Esophagus squamous epithelium (tissue), 5 donors: ENCODE data around the gene EFCAB6. TPM values are rescaled to one million over a fixed set of nuclear protein-coding genes. Genes with fewer than 3 reads are reported as not detected.

ENCODE experiments used
- DNase-seq: peaks from one replicate; lab custom pipeline; 2025; lab: John Stamatoyannopoulos, UW
- H3K27ac ChIP-seq, 4 donors: fragments of 200-600 bp; sonication (generic); one replicate each; pipeline ENCODE4 v1.5.1; 2016 to 2019; ENCODE audit warnings: mild to moderate bottlenecking in 1 of 4
- H3K27me3 ChIP-seq, 4 donors: fragments of 200-600 bp; sonication (generic); 1 replicate in 3 of 4; 2 replicates in 1 of 4; pipeline versions ENCODE4 v1.5.1 to v1.6.0; 2017 to 2021; ENCODE audit warnings: antibody characterized with exemption in 1 of 4
- H3K36me3 ChIP-seq, 3 donors: fragments of 200-600 bp; sonication (generic); one replicate each; pipeline ENCODE4 v1.5.1; 2016 to 2019
- H3K4me1 ChIP-seq, 3 donors: fragments of 200-600 bp; sonication (generic); one replicate each; pipeline ENCODE4 v1.5.1; 2017 to 2019
- H3K4me3 ChIP-seq, 4 donors: fragments of 200-600 bp; sonication (generic); 1 replicate in 3 of 4; 2 replicates in 1 of 4; pipeline ENCODE4 v1.5.1; 2016 to 2019; ENCODE audit warnings: mild to moderate bottlenecking in 2 of 4, moderate library complexity in 1 of 4
- H3K9me3 ChIP-seq, 3 donors: fragments of 200-600 bp; sonication (generic); one replicate each; pipeline ENCODE4 v1.5.1; 2016 to 2019
- CTCF ChIP-seq, 6 experiments: fragments of 450-650 bp in 4 of 6; fragments of 200-600 bp in 2 of 6; sonication (generic) in 2 of 6; IDR thresholded peaks; one replicate each; pipeline ENCODE4 v1.5.1; 2016 to 2019; ENCODE audit warnings: antibody characterized with exemption in 6 of 6, mild to moderate bottlenecking in 4 of 6, moderate library complexity in 4 of 6
- POLR2A ChIP-seq, 4 donors: fragments of 450-650 bp; IDR thresholded peaks; one replicate each; pipeline ENCODE4 v1.6.1; 2017; ENCODE audit warnings: antibody characterized with exemption in 4 of 4, mild to moderate bottlenecking in 4 of 4, moderate library complexity in 3 of 4
- WGBS, 2 donors: methylation state at CpG; one replicate each; pipeline ENCODE4 v1.1.5; 2018; 5-methylcytosine and 5-hydroxymethylcytosine counted together
- intact Hi-C: fragments of 100-400 bp; cut with DNase I; formaldehyde crosslinking; loops from one replicate; pipeline ENCODE4 v1.15.0; 2022
- total RNA-seq, 4 donors: library from RNA; depleted of rRNA; stranded (reverse); fragments of >200 nt; gene quantifications; one replicate each; pipeline ENCODE4 v1.1.0, GENCODE V29; 2016
- donor health status: DM: yes; HTN: yes; CAD: no.

The EFCAB6 gene
- total RNA-seq, 4 donors from 2014 or later, result 0.22 to 1.5 (median 0.90) TPM

GRCh38 chr22:43829904-43830851 lies 18.1 kb upstream of the EFCAB6 start:
- DNase-seq, result no peak
- no peak overlapping the region for H3K4me3 ChIP-seq
- WGBS, 2 donors, result 46 to 62% methylated on average over 12 to 19 of the region's 33 CpGs
- H3K9me3 ChIP-seq, result no peaks in the 10 kb centered on the region
- peaks cover 3 to 40% (median 10%) of the 10 kb centered on the region in 3 donors for H3K4me1 ChIP-seq
- H3K36me3 ChIP-seq, result no peaks in the 10 kb centered on the region
- intact Hi-C loops, result no loop called here
- TF ChIP-seq CTCF (IDR thresholded peaks at IDR 0.05) (no peak), POLR2A (IDR thresholded peaks at IDR 0.05) (no peak)
- peak overlapping the region in 3 of 4 donors; percentile 53 to 79 (median 74) for H3K27ac ChIP-seq
- peaks cover 0 to 45% (median 0%) of the 10 kb centered on the region in 4 donors for H3K27me3 ChIP-seq

DNA sequence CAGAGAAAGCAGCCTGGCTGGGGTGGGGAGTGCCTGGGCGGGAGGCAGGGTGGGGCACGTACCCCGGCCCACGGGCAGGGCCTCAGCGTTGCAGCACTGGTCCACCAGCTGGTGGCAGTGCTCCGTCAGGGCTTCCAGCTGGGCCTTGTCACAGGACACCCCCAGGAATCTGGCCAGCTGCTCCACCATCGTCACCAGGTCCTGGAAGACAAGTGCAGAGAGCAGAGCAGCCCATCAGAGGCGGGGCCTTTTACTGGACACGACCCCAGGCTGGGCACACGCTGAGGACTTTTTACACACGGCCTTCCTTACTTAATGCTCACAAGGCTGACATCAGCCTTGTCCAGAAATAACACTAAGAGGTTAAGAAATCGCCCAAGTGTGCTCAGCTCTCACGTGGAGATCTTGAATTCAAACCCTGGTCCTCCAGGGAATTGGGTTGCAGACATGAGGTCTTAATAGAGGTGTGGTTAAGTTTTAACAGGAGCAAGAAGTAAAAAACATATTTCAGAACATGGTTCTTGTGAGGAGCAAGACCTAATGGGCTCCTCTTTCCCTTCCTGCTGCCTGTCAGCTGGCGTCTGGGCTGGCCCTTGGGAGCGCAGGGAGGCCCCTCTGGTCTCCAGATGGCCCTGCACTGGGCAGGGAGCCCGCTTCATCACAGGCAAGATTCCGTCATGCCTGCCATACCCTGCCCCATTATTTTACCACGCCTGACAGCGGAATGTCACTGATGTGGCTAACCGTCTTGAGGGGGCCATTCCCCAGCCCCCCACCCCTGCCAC lies 17.1 kb upstream of the EFCAB6 start:
- H3K27ac ChIP-seq, result peak overlapping the region in 3 of 4 donors; percentile 53 to 79 (median 74)
- H3K9me3 ChIP-seq, result no peaks in the 10 kb centered on the region
- no peak for DNase-seq
- peaks cover 0 to 50% (median 0%) of the 10 kb centered on the region in 4 donors for H3K27me3 ChIP-seq
- H3K36me3 ChIP-seq, result no peaks in the 10 kb centered on the region
- H3K4me1 ChIP-seq, result peaks cover 3 to 40% (median 10%) of the 10 kb centered on the region in 3 donors
- TF ChIP-seq CTCF (IDR thresholded peaks at IDR 0.05), result peak in 1 of 6 experiments; percentile 7
- no peak for TF ChIP-seq POLR2A (IDR thresholded peaks at IDR 0.05)
- WGBS, 2 donors, result 25 to 50% methylated on average over 3 to 12 of the region's 20 CpGs
- intact Hi-C loops, result no loop called here
- no peak overlapping the region for H3K4me3 ChIP-seq

GRCh38 chr22:43828725-43828997 lies 16.6 kb upstream of the EFCAB6 start:
- H3K4me3 ChIP-seq, result no peak overlapping the region

GRCh38 chr22:43827926-43828724 lies 16.0 kb upstream of the EFCAB6 start:
- Histone ChIP-seq H3K4me1 (peaks cover 3 to 40% (median 10%) of the 10 kb centered on the region in 3 donors), H3K36me3 (no peaks in the 10 kb centered on the region), H3K27me3 (peaks cover 0 to 50% (median 0%) of the 10 kb centered on the region in 4 donors), H3K27ac (peak overlapping the region in 3 of 4 donors; percentile 23 to 79 (median 74)), H3K9me3 (no peaks in the 10 kb centered on the region), H3K4me3 (no peak overlapping the region)
- TF ChIP-seq CTCF (IDR thresholded peaks at IDR 0.05) (no peak), POLR2A (IDR thresholded peaks at IDR 0.05) (no peak)
- DNase-seq, result no peak
- intact Hi-C loops, result no loop called here
- 80 to 85% methylated on average over 13 to 14 of the region's 16 CpGs for WGBS, 2 donors

More at GRCh38 chr22:43828725-43828997, 16.6 kb upstream of the EFCAB6 start:
- H3K36me3 ChIP-seq, result no peaks in the 10 kb centered on the region
- 65 to 69% methylated on average over 4 to 5 of the region's 6 CpGs for WGBS, 2 donors
- peak overlapping the region in 3 of 4 donors; percentile 23 to 79 (median 74) for H3K27ac ChIP-seq
- H3K27me3 ChIP-seq, result peaks cover 0 to 50% (median 0%) of the 10 kb centered on the region in 4 donors
- intact Hi-C loops, result no loop called here
- no peaks in the 10 kb centered on the region for H3K9me3 ChIP-seq
- no peak for DNase-seq
- no peak for TF ChIP-seq POLR2A (IDR thresholded peaks at IDR 0.05)
- TF ChIP-seq CTCF (IDR thresholded peaks at IDR 0.05), result no peak
- peaks cover 3 to 40% (median 10%) of the 10 kb centered on the region in 3 donors for H3K4me1 ChIP-seq
